Middle frontal gyrus (tissue), 1 donor: ENCODE measurements around the gene FOXJ3.
"Not testable (repeated sequence)": the region's sequence is repeated elsewhere in the genome, so short reads cannot be mapped to it uniquely, and the experiment has no call there.

Experiments used
- DNase-seq: peaks from one replicate; pipeline ENCODE4 v3.0.0-alpha.2; 2015; ENCODE audit warnings: low spot score; ENCODE audit errors: extremely low spot score

The FOXJ3 gene

GRCh38 chr1:42259059-42259738, 75.8 kb downstream of the FOXJ3 start:
- DNase-seq, result peak; percentile 32

GRCh38 chr1:42258218-42258617, 76.8 kb downstream of the FOXJ3 start:
- DNase-seq, result no peak

GRCh38 chr1:42251042-42251441, 84.0 kb downstream of the FOXJ3 start:
- DNase-seq, result no peak

- DNase-seq, result no peak
Measured at GRCh38 chr1:42250164-42250563, 84.9 kb downstream of the FOXJ3 start.

- no peak for DNase-seq
Measured at GRCh38 chr1:42240966-42241755, 93.9 kb downstream of the FOXJ3 start.

GRCh38 chr1:42239555-42239954, 95.5 kb downstream of the FOXJ3 start:
- no peak for DNase-seq

- DNase-seq, result no peak
Measured at GRCh38 chr1:42239041-42239440, 96.0 kb downstream of the FOXJ3 start.

GRCh38 chr1:42231253-42231652, 103.8 kb downstream of the FOXJ3 start:
- DNase-seq, result no peak

- DNase-seq, result no peak
Measured at GRCh38 chr1:42228938-42229337, 106.1 kb downstream of the FOXJ3 start.

GRCh38 chr1:42223036-42223435, 112.0 kb downstream of the FOXJ3 start:
- DNase-seq, result no peak

GRCh38 chr1:42221952-42222606, 113.0 kb downstream of the FOXJ3 start:
- DNase-seq, result no peak

GRCh38 chr1:42221456-42221855, 113.6 kb downstream of the FOXJ3 start:
- DNase-seq, result no peak

- DNase-seq, result no peak
Measured at GRCh38 chr1:42219627-42220026, 115.4 kb downstream of the FOXJ3 start.

GRCh38 chr1:42214447-42214871, 120.6 kb downstream of the FOXJ3 start:
- DNase-seq, result no peak

GRCh38 chr1:42211224-42211623, 123.8 kb downstream of the FOXJ3 start:
- DNase-seq, result no peak

GRCh38 chr1:42210421-42211133, 124.5 kb downstream of the FOXJ3 start:
- no peak for DNase-seq

- DNase-seq, result no peak
Measured at GRCh38 chr1:42209526-42210251, 125.3 kb downstream of the FOXJ3 start.

GRCh38 chr1:42206930-42207329, 128.1 kb downstream of the FOXJ3 start:
- not testable (repeated sequence) for DNase-seq

- no peak for DNase-seq
Measured at GRCh38 chr1:42206164-42206563, 128.9 kb downstream of the FOXJ3 start.

- DNase-seq, result no peak
Measured at GRCh38 chr1:42201986-42202385, 133.0 kb downstream of the FOXJ3 start.

- no peak for DNase-seq
Measured at GRCh38 chr1:42198251-42198650, 136.8 kb downstream of the FOXJ3 start.
